Measurements from ENCODE around the gene HOXA2.

GRCh38 chr7:27082171-27082570, 20.3 kb downstream of the HOXA2 start:
- TF ChIP-seq CTCF (optimal IDR thresholded peaks at IDR 0.05 in 1 of 3, IDR thresholded peaks at IDR 0.05 in 1 of 3, conservative IDR thresholded peaks at IDR 0.05 in 1 of 3; ENCODE audit: extremely low read depth in 1 of 3, insufficient read depth in 2 of 3, low read length in 3 of 3) = no peak
- TF ChIP-seq EZH2 (IDR thresholded peaks at IDR 0.05; ENCODE audit: low read length) = no peak

Data from keratinocyte (primary cell).